Measurements from ENCODE around the gene TLK2. TPM values are rescaled to one million over a fixed set of nuclear protein-coding genes. Genes with fewer than 3 reads are reported as not detected.

Gene TLK2
- polyA plus RNA-seq, 1 donor (not counting 4 experiments of a cell fraction or from before 2014, with no cell fraction given), result 33.4 TPM

- Histone ChIP-seq H3K79me2 (ENCODE audit: control insufficient read depth, insufficient read depth, low read length) (no peaks in the 10 kb centered on the region), H3K9me3 (ENCODE audit: control insufficient read depth, low read depth, low read length) (no peaks in the 10 kb centered on the region), H3K27me3 (ENCODE audit: control insufficient read depth, extremely low read depth, insufficient read depth, low read length) (no peaks in the 10 kb centered on the region), H3K27ac (ENCODE audit: control insufficient read depth, insufficient read depth, low read length) (no peak overlapping the region), H3K4me2 (ENCODE audit: control insufficient read depth, extremely low read depth, insufficient read depth, low read depth, low read length) (no peak overlapping the region), H3K36me3 (ENCODE audit: control insufficient read depth in 2 of 2, extremely low read depth in 1 of 2, insufficient read depth in 2 of 2, low read length in 2 of 2) (peaks cover 0 to 11% of the 10 kb centered on the region in 2 experiments), H3K9me1 (ENCODE audit: control insufficient read depth, extremely low read depth, insufficient read depth, low read length) (no peaks in the 10 kb centered on the region), H3K4me1 (ENCODE audit: control insufficient read depth, extremely low read depth, insufficient read depth, low read length) (peaks cover 7% of the 10 kb centered on the region), H3K9ac (ENCODE audit: control insufficient read depth, extremely low read depth, insufficient read depth, low read length) (no peak overlapping the region), H2AFZ (ENCODE audit: control insufficient read depth, low read length) (no peak overlapping the region), H3K4me3 (ENCODE audit: control insufficient read depth in 2 of 3, extremely low read depth in 1 of 3, insufficient read depth in 2 of 3, low read depth in 1 of 3, low read length in 3 of 3) (no peak overlapping the region), H4K20me1 (ENCODE audit: control insufficient read depth, extremely low read depth, insufficient read depth, low read length) (no peaks in the 10 kb centered on the region)
- FAIRE-seq (no peak), DNase-seq (ENCODE audit: low read depth, low spot score) (no peak)
- dilution Hi-C loops (cut with MboI; ENCODE audit: extremely low pct_ligation_motif_present, low sequenced_read_pairs), result no loop called here
- TF ChIP-seq CTCF (optimal IDR thresholded peaks at IDR 0.05 in 1 of 3, IDR thresholded peaks at IDR 0.05 in 1 of 3, conservative IDR thresholded peaks at IDR 0.05 in 1 of 3; ENCODE audit: extremely low read depth in 1 of 3, insufficient read depth in 2 of 3, low read length in 3 of 3), result no peak
- TF ChIP-seq EZH2 (IDR thresholded peaks at IDR 0.05; ENCODE audit: low read length), result no peak
Measured at GRCh38 chr17:62621223-62621622, 142.6 kb downstream of the TLK2 start.

GRCh38 chr17:62625184-62625869, 146.7 kb downstream of the TLK2 start:
- DNase-seq (ENCODE audit: low read depth, low spot score), result no peak
- peaks cover 0 to 3% of the 10 kb centered on the region in 2 experiments for H3K36me3 ChIP-seq (ENCODE audit: control insufficient read depth in 2 of 2, extremely low read depth in 1 of 2, insufficient read depth in 2 of 2, low read length in 2 of 2)
- H3K9ac ChIP-seq (ENCODE audit: control insufficient read depth, extremely low read depth, insufficient read depth, low read length), result no peak overlapping the region
- H3K27me3 ChIP-seq (ENCODE audit: control insufficient read depth, extremely low read depth, insufficient read depth, low read length), result no peaks in the 10 kb centered on the region
- no peak for FAIRE-seq
- no peaks in the 10 kb centered on the region for H3K9me1 ChIP-seq (ENCODE audit: control insufficient read depth, extremely low read depth, insufficient read depth, low read length)
- H3K4me3 ChIP-seq (ENCODE audit: control insufficient read depth in 2 of 3, extremely low read depth in 1 of 3, insufficient read depth in 2 of 3, low read depth in 1 of 3, low read length in 3 of 3), result no peak overlapping the region
- H4K20me1 ChIP-seq (ENCODE audit: control insufficient read depth, extremely low read depth, insufficient read depth, low read length), result no peaks in the 10 kb centered on the region
- H2AFZ ChIP-seq (ENCODE audit: control insufficient read depth, low read length), result no peak overlapping the region
- H3K79me2 ChIP-seq (ENCODE audit: control insufficient read depth, insufficient read depth, low read length), result peaks cover 23% of the 10 kb centered on the region
- TF ChIP-seq EZH2 (IDR thresholded peaks at IDR 0.05; ENCODE audit: low read length), result no peak
- no peak for TF ChIP-seq CTCF (optimal IDR thresholded peaks at IDR 0.05 in 1 of 3, IDR thresholded peaks at IDR 0.05 in 1 of 3, conservative IDR thresholded peaks at IDR 0.05 in 1 of 3; ENCODE audit: extremely low read depth in 1 of 3, insufficient read depth in 2 of 3, low read length in 3 of 3)
- peaks cover 19% of the 10 kb centered on the region for H3K4me1 ChIP-seq (ENCODE audit: control insufficient read depth, extremely low read depth, insufficient read depth, low read length)
- H3K27ac ChIP-seq (ENCODE audit: control insufficient read depth, insufficient read depth, low read length), result no peak overlapping the region
- H3K9me3 ChIP-seq (ENCODE audit: control insufficient read depth, low read depth, low read length), result no peaks in the 10 kb centered on the region
- dilution Hi-C loops (cut with MboI; ENCODE audit: extremely low pct_ligation_motif_present, low sequenced_read_pairs), result no loop called here
- H3K4me2 ChIP-seq (ENCODE audit: control insufficient read depth, extremely low read depth, insufficient read depth, low read depth, low read length), result no peak overlapping the region

All from keratinocyte (primary cell).